ENCODE measurements around the gene ZC3H15.
"Not testable (repeated sequence)": the region's sequence is repeated elsewhere in the genome, so short reads cannot be mapped to it uniquely, and the experiment has no call there.

ZC3H15 gene

GRCh38 chr2:186456941-186457340 is 29.1 kb upstream of the ZC3H15 start:
- TF ChIP-seq CTCF (IDR thresholded peaks at IDR 0.05; ENCODE audit: low read depth, low read length), result no peak
- no peak overlapping the region for H3K4me3 ChIP-seq (ENCODE audit: low read depth, low read length)

- H3K4me3 ChIP-seq (ENCODE audit: low read depth, low read length), result no peak overlapping the region
Observed at GRCh38 chr2:186457908-186458307, 28.2 kb upstream of the ZC3H15 start.

GRCh38 chr2:186459009-186459408 is 27.1 kb upstream of the ZC3H15 start:
- no peak overlapping the region for H3K4me3 ChIP-seq (ENCODE audit: low read depth, low read length)
- no peak for TF ChIP-seq CTCF (IDR thresholded peaks at IDR 0.05; ENCODE audit: low read depth, low read length)

More at GRCh38 chr2:186457908-186458307, 28.2 kb upstream of the ZC3H15 start:
- no peak for TF ChIP-seq CTCF (IDR thresholded peaks at IDR 0.05; ENCODE audit: low read depth, low read length)

GRCh38 chr2:186460465-186460864 is 25.6 kb upstream of the ZC3H15 start:
- no peak for TF ChIP-seq CTCF (IDR thresholded peaks at IDR 0.05; ENCODE audit: low read depth, low read length)
- H3K4me3 ChIP-seq (ENCODE audit: low read depth, low read length), result no peak overlapping the region

GRCh38 chr2:186466743-186467142 is 19.3 kb upstream of the ZC3H15 start:
- no peak overlapping the region for H3K4me3 ChIP-seq (ENCODE audit: low read depth, low read length)
- no peak for TF ChIP-seq CTCF (IDR thresholded peaks at IDR 0.05; ENCODE audit: low read depth, low read length)

- H3K4me3 ChIP-seq (ENCODE audit: low read depth, low read length), result no peak overlapping the region
- no peak for TF ChIP-seq CTCF (IDR thresholded peaks at IDR 0.05; ENCODE audit: low read depth, low read length)
Observed at GRCh38 chr2:186467421-186467820, 18.6 kb upstream of the ZC3H15 start.

- not testable (repeated sequence) for H3K4me3 ChIP-seq (ENCODE audit: low read depth, low read length)
Observed at GRCh38 chr2:186472722-186473493, 13.2 kb upstream of the ZC3H15 start.

- not testable (repeated sequence) for H3K4me3 ChIP-seq (ENCODE audit: low read depth, low read length)
Observed at GRCh38 chr2:186474239-186474638, 11.8 kb upstream of the ZC3H15 start.
